PC-3 (cell line): ENCODE results near the gene MAGEF1. TPM values are rescaled to one million over a fixed set of nuclear protein-coding genes. Genes with fewer than 3 reads are reported as not detected.

ENCODE experiments used
- ATAC-seq: fragments of 200-7000 bp; cut with Tn5 transposase; 2 replicates; pipeline ENCODE4 v1.9.1; 2020; ENCODE audit warnings: mild to moderate bottlenecking, moderate library complexity
- BruUV-seq: library from RNA; stranded (reverse); fragments of 400-500 nt; replicated peaks from 2 replicates; lab custom pipeline; 2021; lab: Mats Ljungman, UMichigan
- CTCF ChIA-PET: fragments of 300-600 bp; sonication (Branson Sonifier 250); formaldehyde crosslinking; loops from one replicate; lab custom pipeline; 2022; ENCODE audit warnings: antibody characterized with exemption; lab: Charles Lee
- POLR2A ChIA-PET: fragments of 300-600 bp; sonication (Branson Sonifier 250); formaldehyde crosslinking; loops from one replicate; lab custom pipeline; 2022; ENCODE audit warnings: antibody characterized with exemption; ENCODE audit not compliant: unreplicated experiment; lab: Charles Lee
- DNase-seq: peaks from one replicate; pipeline ENCODE4 v3.0.0-alpha.2; 2015
- H2AFZ ChIP-seq: fragments of 300-600 bp; sonication (generic); 2 replicates; pipeline ENCODE4 v1.6.0; 2016; ENCODE audit warnings: antibody characterized with exemption, low read length
- H3F3A ChIP-seq: fragments of 300-600 bp; sonication (generic); one replicate; pipeline ENCODE4 v1.6.0; 2017; ENCODE audit warnings: antibody characterized with exemption, low read length, control low read depth, mild to moderate bottlenecking; ENCODE audit not compliant: unreplicated experiment
- H3K27ac ChIP-seq: fragments of 300-600 bp; sonication (generic); 2 replicates; pipeline ENCODE4 v1.5.1; 2016; ENCODE audit warnings: mild to moderate bottlenecking, low read length
- H3K27me3 ChIP-seq: fragments of 300-600 bp; sonication (generic); 2 replicates; pipeline ENCODE4 v1.6.1; 2016; ENCODE audit warnings: low read length, mixed read lengths
- H3K36me3 ChIP-seq: fragments of 300-600 bp; sonication (generic); 2 replicates; pipeline ENCODE4 v1.6.1; 2016; ENCODE audit warnings: low read depth, mixed run types, low read length, mixed read lengths
- H3K4me1 ChIP-seq: fragments of 300-600 bp; sonication (generic); 2 replicates; pipeline ENCODE4 v1.5.1; 2016; ENCODE audit warnings: low read length; ENCODE audit not compliant: insufficient read depth
- H3K4me2 ChIP-seq: fragments of 300-600 bp; sonication (generic); 2 replicates; pipeline ENCODE4 v1.6.0; 2016; ENCODE audit warnings: low read length
- H3K4me3 ChIP-seq: fragments of 300-600 bp; sonication (generic); 2 replicates; pipeline ENCODE4 v1.5.1; 2016; ENCODE audit warnings: mild to moderate bottlenecking, low read length, mixed read lengths
- H3K79me2 ChIP-seq: fragments of 300-600 bp; sonication (generic); 2 replicates; pipeline ENCODE4 v1.6.1; 2017; ENCODE audit warnings: low read length, mixed read lengths
- H3K9ac ChIP-seq: fragments of 300-600 bp; sonication (generic); 2 replicates; pipeline ENCODE4 v1.6.0; 2016; ENCODE audit warnings: mild to moderate bottlenecking, low read length
- H3K9me2 ChIP-seq: fragments of 300-600 bp; sonication (generic); replicated peaks from 2 replicates; pipeline ENCODE4 v1.6.1; 2016; ENCODE audit warnings: mixed run types, low read length, mixed read lengths
- H3K9me3 ChIP-seq: fragments of 300-600 bp; sonication (generic); 2 replicates; pipeline ENCODE4 v1.6.1; 2016; ENCODE audit warnings: low read length, mixed read lengths
- H4K20me1 ChIP-seq: fragments of 300-600 bp; sonication (generic); 2 replicates; pipeline ENCODE4 v1.6.1; 2016; ENCODE audit warnings: low read length, mixed read lengths
- EZH2 ChIP-seq: fragments of 300-600 bp; sonication (generic); IDR thresholded peaks from one replicate; pipeline ENCODE4 v1.6.1; 2017; ENCODE audit warnings: antibody characterized with exemption, mild to moderate bottlenecking, low read length; ENCODE audit not compliant: unreplicated experiment
- EZH2phosphoT487 ChIP-seq: fragments of 300-600 bp; sonication (generic); IDR thresholded peaks from 2 replicates; pipeline ENCODE4 v1.6.1; 2018; ENCODE audit warnings: mild to moderate bottlenecking, antibody characterized with exemption, low read length, borderline replicate concordance
- intact Hi-C: fragments of 100-400 bp; cut with micrococcal nuclease; formaldehyde crosslinking; loops from 2 replicates; pipeline ENCODE4 v1.9.0; 2023
- total RNA-seq: library from RNA; depleted of rRNA; stranded (reverse); fragments of >200 nt; gene quantifications from 2 replicates; pipeline ENCODE4 v1.2.3, GENCODE V29; 2014
- TF ChIP-seq, protein P1 (sequence below): fragments of 300-600 bp; sonication (generic); conservative IDR thresholded peaks from 2 replicates; pipeline ENCODE4 v1.5.1; 2017; ENCODE audit warnings: antibody characterized with exemption, low read depth, mild to moderate bottlenecking, low read length

Gene MAGEF1
- total RNA-seq, 1 experiment from 2014 or later: 43.6 TPM

DNA sequence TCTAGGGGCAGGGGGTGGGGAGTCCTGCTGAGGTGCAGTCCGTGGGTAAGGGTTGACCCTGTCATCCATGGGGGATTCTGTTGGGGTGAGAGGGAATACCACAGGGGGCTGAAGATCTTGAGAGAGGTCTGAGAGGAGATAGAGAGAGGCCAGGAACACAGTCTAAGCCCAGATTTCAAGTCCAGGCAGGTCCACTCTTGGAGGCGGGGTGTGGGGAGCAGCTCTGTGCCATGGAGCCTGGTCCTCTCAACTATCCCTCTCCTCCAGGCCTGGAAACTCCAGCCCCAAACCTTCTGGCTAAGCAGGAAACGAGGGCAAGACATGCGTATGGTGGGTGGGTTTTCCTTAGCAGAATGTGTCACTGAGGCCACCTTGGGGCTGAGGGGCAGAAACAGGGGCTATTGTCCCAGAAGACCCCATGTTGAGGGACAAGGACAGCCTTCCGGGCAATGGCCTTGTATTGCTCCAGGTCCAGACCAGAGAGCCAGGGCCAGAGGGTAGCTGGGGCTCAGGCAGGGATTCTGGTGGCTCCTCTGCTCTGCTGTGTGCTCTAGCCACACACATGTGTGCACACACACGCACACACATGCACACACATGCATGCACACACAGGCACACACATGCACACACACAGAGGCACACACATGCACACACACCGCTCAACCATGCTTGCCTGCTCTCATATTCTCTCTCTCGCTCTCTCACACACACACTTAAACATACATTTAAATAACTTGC is 48.6 kb upstream of the MAGEF1 start:
- no peaks in the 10 kb centered on the region for H3K9me3 ChIP-seq
- no peaks in the 10 kb centered on the region for H3K36me3 ChIP-seq
- no peak overlapping the region for H3K4me3 ChIP-seq
- ChIA-PET CTCF (no interaction called here), POLR2A (interaction anchor here (0.5 kb wide), 1 partner anchor 1152 kb away, joined by 14 read pairs; no protein-coding TSS in a partner anchor)
- H4K20me1 ChIP-seq: no peaks in the 10 kb centered on the region
- BruUV-seq: no TSS peak
- intact Hi-C loops: no loop called here
- ATAC-seq (no peak), DNase-seq (no peak)
- H3K4me2 ChIP-seq: no peak overlapping the region
- no peaks in the 10 kb centered on the region for H3F3A ChIP-seq
- H3K27ac ChIP-seq: no peak overlapping the region
- H3K9me2 ChIP-seq: no peaks in the 10 kb centered on the region
- TF ChIP-seq EZH2: no peak
- TF ChIP-seq, protein P1, sequence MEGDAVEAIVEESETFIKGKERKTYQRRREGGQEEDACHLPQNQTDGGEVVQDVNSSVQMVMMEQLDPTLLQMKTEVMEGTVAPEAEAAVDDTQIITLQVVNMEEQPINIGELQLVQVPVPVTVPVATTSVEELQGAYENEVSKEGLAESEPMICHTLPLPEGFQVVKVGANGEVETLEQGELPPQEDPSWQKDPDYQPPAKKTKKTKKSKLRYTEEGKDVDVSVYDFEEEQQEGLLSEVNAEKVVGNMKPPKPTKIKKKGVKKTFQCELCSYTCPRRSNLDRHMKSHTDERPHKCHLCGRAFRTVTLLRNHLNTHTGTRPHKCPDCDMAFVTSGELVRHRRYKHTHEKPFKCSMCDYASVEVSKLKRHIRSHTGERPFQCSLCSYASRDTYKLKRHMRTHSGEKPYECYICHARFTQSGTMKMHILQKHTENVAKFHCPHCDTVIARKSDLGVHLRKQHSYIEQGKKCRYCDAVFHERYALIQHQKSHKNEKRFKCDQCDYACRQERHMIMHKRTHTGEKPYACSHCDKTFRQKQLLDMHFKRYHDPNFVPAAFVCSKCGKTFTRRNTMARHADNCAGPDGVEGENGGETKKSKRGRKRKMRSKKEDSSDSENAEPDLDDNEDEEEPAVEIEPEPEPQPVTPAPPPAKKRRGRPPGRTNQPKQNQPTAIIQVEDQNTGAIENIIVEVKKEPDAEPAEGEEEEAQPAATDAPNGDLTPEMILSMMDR: no peak
- TF ChIP-seq EZH2phosphoT487: no peak
- H2AFZ ChIP-seq: no peak overlapping the region
- H3K79me2 ChIP-seq: no peaks in the 10 kb centered on the region
- H3K9ac ChIP-seq: no peak overlapping the region
- H3K27me3 ChIP-seq: no peaks in the 10 kb centered on the region
- H3K4me1 ChIP-seq: peaks cover 10% of the 10 kb centered on the region

DNA sequence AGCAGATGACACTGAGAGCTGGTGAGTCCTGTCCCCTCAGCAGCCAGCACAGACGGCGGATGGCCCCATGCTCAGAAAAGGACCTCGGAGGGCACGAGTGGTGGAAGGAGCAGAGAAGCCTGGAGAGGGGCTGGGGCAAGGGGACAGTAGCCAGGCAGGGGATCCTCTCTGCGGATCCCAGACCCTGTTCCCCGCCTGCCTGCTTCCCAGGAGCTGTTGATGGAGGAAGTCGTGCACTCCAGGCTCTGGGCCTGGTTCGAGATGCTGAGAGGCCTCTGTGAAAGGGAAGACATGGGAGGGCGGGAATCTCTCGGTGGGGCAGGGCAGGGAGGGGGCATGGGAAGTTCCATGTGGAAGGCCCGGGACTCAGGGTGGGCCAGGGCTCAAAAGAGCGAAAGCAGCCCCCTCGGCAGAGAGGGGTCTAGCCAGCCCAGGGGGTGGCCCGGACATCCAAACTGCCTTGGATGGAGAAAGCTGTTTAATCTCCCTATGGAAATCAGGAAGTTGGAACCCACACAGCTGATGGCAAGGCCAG is 47.9 kb upstream of the MAGEF1 start:
- Histone ChIP-seq H2AFZ (no peak overlapping the region), H3K27ac (no peak overlapping the region)
- intact Hi-C loops: no loop called here

More for the DNA sequence above, 47.9 kb upstream of the MAGEF1 start:
- no peaks in the 10 kb centered on the region for H4K20me1 ChIP-seq
- H3K27me3 ChIP-seq: no peaks in the 10 kb centered on the region
- ChIA-PET POLR2A (no interaction called here), CTCF (interaction anchor here (1.6 kb wide), 1 partner anchor 198 kb away, joined by 8 read pairs; the partner anchor contains the start of gene EPHB3)
- no peaks in the 10 kb centered on the region for H3K9me3 ChIP-seq
- ATAC-seq: no peak
- no peak overlapping the region for H3K9ac ChIP-seq
- no peak overlapping the region for H3K4me2 ChIP-seq
- peaks cover 2% of the 10 kb centered on the region for H3K4me1 ChIP-seq
- H3K79me2 ChIP-seq: no peaks in the 10 kb centered on the region
- no peak overlapping the region for H3K4me3 ChIP-seq
- TF ChIP-seq, protein P1: no peak
- TF ChIP-seq EZH2 (no peak), EZH2phosphoT487 (no peak)
- no peaks in the 10 kb centered on the region for H3K9me2 ChIP-seq
- no peaks in the 10 kb centered on the region for H3K36me3 ChIP-seq
- no peaks in the 10 kb centered on the region for H3F3A ChIP-seq
- BruUV-seq: no TSS peak
- DNase-seq: no peak
